ENCODE results near the gene CTNNA3.
"Not testable (repeated sequence)": the region's sequence is repeated elsewhere in the genome, so short reads cannot be mapped to it uniquely, and the experiment has no call there.

Gene CTNNA3

GRCh38 chr10:67696029-67696428 lies at the start of gene CTNNA3:
Gene CTNNA3 (minus strand): TSS chr10:67696195.
- DNase-seq: no peak

GRCh38 chr10:67735430-67735829 lies 39.4 kb upstream of the CTNNA3 start:
- no peak for DNase-seq

GRCh38 chr10:67733511-67733910 lies 37.5 kb upstream of the CTNNA3 start:
- DNase-seq: no peak

GRCh38 chr10:67725567-67725966 lies 29.6 kb upstream of the CTNNA3 start:
- DNase-seq: no peak

GRCh38 chr10:67723601-67724000 lies 27.6 kb upstream of the CTNNA3 start:
- no peak for DNase-seq

- no peak for DNase-seq
These were observed 26.1 kb upstream of the CTNNA3 start for GRCh38 chr10:67722113-67722512.

- not testable (repeated sequence) for DNase-seq
These were observed 20.5 kb upstream of the CTNNA3 start for GRCh38 chr10:67716455-67716854.

GRCh38 chr10:67705921-67706320 lies 9.9 kb upstream of the CTNNA3 start:
- no peak for DNase-seq

- not testable (repeated sequence) for DNase-seq
These were observed 3.7 kb upstream of the CTNNA3 start for GRCh38 chr10:67699613-67700270.

- no peak for DNase-seq
These were observed 2.2 kb upstream of the CTNNA3 start for GRCh38 chr10:67698164-67698563.

- no peak for DNase-seq
These were observed 1.7 kb upstream of the CTNNA3 start for GRCh38 chr10:67697724-67698131.

GRCh38 chr10:67696679-67697078 lies 684 bp upstream of the CTNNA3 start:
- no peak for DNase-seq

- DNase-seq: no peak
These were observed 440 bp downstream of the CTNNA3 start for GRCh38 chr10:67695555-67695954.

- not testable (repeated sequence) for DNase-seq
These were observed 4.1 kb downstream of the CTNNA3 start for GRCh38 chr10:67691861-67692260.

- DNase-seq: not testable (repeated sequence)
These were observed 5.5 kb downstream of the CTNNA3 start for GRCh38 chr10:67690540-67690939.

- DNase-seq: not testable (repeated sequence)
These were observed 11.9 kb downstream of the CTNNA3 start for GRCh38 chr10:67684140-67684539.

GRCh38 chr10:67678335-67678974 lies 17.5 kb downstream of the CTNNA3 start:
- no peak for DNase-seq

- DNase-seq: no peak
These were observed 19.7 kb downstream of the CTNNA3 start for GRCh38 chr10:67676208-67676825.

GRCh38 chr10:67670401-67670800 lies 25.6 kb downstream of the CTNNA3 start:
- no peak for DNase-seq

GRCh38 chr10:67669978-67670377 lies 26.0 kb downstream of the CTNNA3 start:
- DNase-seq: no peak

- DNase-seq: no peak
These were observed 27.5 kb downstream of the CTNNA3 start for GRCh38 chr10:67668448-67668847.

- no peak for DNase-seq
These were observed 29.0 kb downstream of the CTNNA3 start for GRCh38 chr10:67667035-67667425.

- DNase-seq: no peak
These were observed 29.5 kb downstream of the CTNNA3 start for GRCh38 chr10:67666416-67667034.

GRCh38 chr10:67665491-67665890 lies 30.5 kb downstream of the CTNNA3 start:
- DNase-seq: no peak

Data from stimulated activated naive CD4-positive, alpha-beta T cell treated with Interleukin-2 at 50 U/mL for 16 hours (primary cell).